Liver (tissue), 3 donors: ENCODE measurements around the gene PCDHA2.

ENCODE experiments used
- EGR1 ChIP-seq, 2 donors: IDR thresholded peaks; 2 replicates each; pipeline ENCODE4 v1.6.1; 2016 to 2018; ENCODE audit warnings: antibody characterized with exemption in 2 of 2, low read depth in 2 of 2
- FOXA1 ChIP-seq: IDR thresholded peaks from 2 replicates; pipeline ENCODE4 v1.6.1; 2016; ENCODE audit warnings: antibody characterized with exemption
- JUND ChIP-seq, 2 donors: IDR thresholded peaks; 2 replicates each; pipeline ENCODE4 v1.6.1; 2016; ENCODE audit warnings: antibody characterized with exemption in 2 of 2
- NR2F2 ChIP-seq: IDR thresholded peaks from 2 replicates; pipeline ENCODE4 v1.6.1; 2016; ENCODE audit warnings: antibody characterized with exemption
- RAD21 ChIP-seq, 2 donors: IDR thresholded peaks; 2 replicates each; pipeline ENCODE4 v1.6.1; 2016; ENCODE audit warnings: antibody characterized with exemption in 2 of 2, mild to moderate bottlenecking in 2 of 2
- SP1 ChIP-seq: IDR thresholded peaks from 2 replicates; pipeline ENCODE4 v1.6.1; 2018; ENCODE audit warnings: antibody characterized with exemption, mild to moderate bottlenecking
- TAF1 ChIP-seq: conservative IDR thresholded peaks from 2 replicates; pipeline ENCODE4 v1.6.1; 2016; ENCODE audit warnings: antibody characterized with exemption, mild to moderate bottlenecking
- TF ChIP-seq, protein P1 (sequence below): fragments of 150-350 bp; IDR thresholded peaks from 2 replicates; pipeline ENCODE4 v1.5.1; 2017; ENCODE audit warnings: improper control_type of control experiment, low read depth, low read length; ENCODE audit not compliant: missing input control
- TF ChIP-seq, protein P2 (sequence below): IDR thresholded peaks from 2 replicates; pipeline ENCODE4 v1.6.1; 2016; ENCODE audit warnings: antibody characterized with exemption, mild to moderate bottlenecking
- TF ChIP-seq, protein P3 (sequence below): IDR thresholded peaks from 2 replicates; pipeline ENCODE4 v1.6.1; 2016; ENCODE audit warnings: antibody characterized with exemption
- TF ChIP-seq, protein P4 (sequence below): IDR thresholded peaks from 2 replicates; pipeline ENCODE4 v1.6.1; 2016; ENCODE audit warnings: antibody characterized with exemption
- donor health status: healthy.
- donor health status: healthy.

DNA sequence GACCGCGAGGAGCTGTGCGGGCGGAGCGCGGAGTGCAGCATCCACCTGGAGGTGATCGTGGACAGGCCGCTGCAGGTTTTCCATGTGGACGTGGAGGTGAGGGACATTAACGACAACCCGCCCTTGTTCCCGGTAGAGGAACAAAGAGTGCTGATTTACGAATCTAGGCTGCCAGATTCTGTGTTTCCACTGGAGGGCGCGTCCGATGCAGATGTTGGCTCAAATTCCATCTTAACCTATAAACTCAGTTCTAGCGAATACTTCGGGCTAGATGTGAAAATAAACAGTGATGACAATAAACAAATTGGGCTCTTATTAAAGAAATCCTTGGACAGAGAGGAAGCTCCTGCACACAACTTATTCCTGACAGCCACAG, 33.7 kb downstream of the PCDHA2 start:
- no peak for TF ChIP-seq TAF1
- TF ChIP-seq, protein P1, sequence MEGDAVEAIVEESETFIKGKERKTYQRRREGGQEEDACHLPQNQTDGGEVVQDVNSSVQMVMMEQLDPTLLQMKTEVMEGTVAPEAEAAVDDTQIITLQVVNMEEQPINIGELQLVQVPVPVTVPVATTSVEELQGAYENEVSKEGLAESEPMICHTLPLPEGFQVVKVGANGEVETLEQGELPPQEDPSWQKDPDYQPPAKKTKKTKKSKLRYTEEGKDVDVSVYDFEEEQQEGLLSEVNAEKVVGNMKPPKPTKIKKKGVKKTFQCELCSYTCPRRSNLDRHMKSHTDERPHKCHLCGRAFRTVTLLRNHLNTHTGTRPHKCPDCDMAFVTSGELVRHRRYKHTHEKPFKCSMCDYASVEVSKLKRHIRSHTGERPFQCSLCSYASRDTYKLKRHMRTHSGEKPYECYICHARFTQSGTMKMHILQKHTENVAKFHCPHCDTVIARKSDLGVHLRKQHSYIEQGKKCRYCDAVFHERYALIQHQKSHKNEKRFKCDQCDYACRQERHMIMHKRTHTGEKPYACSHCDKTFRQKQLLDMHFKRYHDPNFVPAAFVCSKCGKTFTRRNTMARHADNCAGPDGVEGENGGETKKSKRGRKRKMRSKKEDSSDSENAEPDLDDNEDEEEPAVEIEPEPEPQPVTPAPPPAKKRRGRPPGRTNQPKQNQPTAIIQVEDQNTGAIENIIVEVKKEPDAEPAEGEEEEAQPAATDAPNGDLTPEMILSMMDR = no peak
- TF ChIP-seq, protein P2, sequence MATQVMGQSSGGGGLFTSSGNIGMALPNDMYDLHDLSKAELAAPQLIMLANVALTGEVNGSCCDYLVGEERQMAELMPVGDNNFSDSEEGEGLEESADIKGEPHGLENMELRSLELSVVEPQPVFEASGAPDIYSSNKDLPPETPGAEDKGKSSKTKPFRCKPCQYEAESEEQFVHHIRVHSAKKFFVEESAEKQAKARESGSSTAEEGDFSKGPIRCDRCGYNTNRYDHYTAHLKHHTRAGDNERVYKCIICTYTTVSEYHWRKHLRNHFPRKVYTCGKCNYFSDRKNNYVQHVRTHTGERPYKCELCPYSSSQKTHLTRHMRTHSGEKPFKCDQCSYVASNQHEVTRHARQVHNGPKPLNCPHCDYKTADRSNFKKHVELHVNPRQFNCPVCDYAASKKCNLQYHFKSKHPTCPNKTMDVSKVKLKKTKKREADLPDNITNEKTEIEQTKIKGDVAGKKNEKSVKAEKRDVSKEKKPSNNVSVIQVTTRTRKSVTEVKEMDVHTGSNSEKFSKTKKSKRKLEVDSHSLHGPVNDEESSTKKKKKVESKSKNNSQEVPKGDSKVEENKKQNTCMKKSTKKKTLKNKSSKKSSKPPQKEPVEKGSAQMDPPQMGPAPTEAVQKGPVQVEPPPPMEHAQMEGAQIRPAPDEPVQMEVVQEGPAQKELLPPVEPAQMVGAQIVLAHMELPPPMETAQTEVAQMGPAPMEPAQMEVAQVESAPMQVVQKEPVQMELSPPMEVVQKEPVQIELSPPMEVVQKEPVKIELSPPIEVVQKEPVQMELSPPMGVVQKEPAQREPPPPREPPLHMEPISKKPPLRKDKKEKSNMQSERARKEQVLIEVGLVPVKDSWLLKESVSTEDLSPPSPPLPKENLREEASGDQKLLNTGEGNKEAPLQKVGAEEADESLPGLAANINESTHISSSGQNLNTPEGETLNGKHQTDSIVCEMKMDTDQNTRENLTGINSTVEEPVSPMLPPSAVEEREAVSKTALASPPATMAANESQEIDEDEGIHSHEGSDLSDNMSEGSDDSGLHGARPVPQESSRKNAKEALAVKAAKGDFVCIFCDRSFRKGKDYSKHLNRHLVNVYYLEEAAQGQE = no peak
- no peak for TF ChIP-seq SP1
- TF ChIP-seq RAD21 (IDR thresholded peaks at IDR 0.05) = no peak
- TF ChIP-seq FOXA1 = no peak
- TF ChIP-seq, protein P3, sequence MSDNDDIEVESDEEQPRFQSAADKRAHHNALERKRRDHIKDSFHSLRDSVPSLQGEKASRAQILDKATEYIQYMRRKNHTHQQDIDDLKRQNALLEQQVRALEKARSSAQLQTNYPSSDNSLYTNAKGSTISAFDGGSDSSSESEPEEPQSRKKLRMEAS = no peak
- TF ChIP-seq EGR1 (IDR thresholded peaks at IDR 0.05; ENCODE audit: low read depth in 2 of 2) = no peak
- TF ChIP-seq JUND (IDR thresholded peaks at IDR 0.05) = no peak
- TF ChIP-seq, protein P4, sequence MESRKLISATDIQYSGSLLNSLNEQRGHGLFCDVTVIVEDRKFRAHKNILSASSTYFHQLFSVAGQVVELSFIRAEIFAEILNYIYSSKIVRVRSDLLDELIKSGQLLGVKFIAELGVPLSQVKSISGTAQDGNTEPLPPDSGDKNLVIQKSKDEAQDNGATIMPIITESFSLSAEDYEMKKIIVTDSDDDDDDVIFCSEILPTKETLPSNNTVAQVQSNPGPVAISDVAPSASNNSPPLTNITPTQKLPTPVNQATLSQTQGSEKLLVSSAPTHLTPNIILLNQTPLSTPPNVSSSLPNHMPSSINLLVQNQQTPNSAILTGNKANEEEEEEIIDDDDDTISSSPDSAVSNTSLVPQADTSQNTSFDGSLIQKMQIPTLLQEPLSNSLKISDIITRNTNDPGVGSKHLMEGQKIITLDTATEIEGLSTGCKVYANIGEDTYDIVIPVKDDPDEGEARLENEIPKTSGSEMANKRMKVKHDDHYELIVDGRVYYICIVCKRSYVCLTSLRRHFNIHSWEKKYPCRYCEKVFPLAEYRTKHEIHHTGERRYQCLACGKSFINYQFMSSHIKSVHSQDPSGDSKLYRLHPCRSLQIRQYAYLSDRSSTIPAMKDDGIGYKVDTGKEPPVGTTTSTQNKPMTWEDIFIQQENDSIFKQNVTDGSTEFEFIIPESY = no peak
- TF ChIP-seq NR2F2 = no peak
